HUES48 (cell line): Measurements from ENCODE around the gene DUS2.

Experiments
- H3K27ac ChIP-seq: one replicate; pipeline ENCODE4 v1.7.0; 2013; ENCODE audit warnings: low read depth, low read length, inconsistent platforms
- H3K27me3 ChIP-seq: 2 replicates; pipeline ENCODE4 v1.6.1; 2013; ENCODE audit warnings: mild to moderate bottlenecking, low read length; ENCODE audit not compliant: control insufficient read depth, insufficient read depth
- H3K36me3 ChIP-seq: 2 replicates; pipeline ENCODE4 v1.6.1; 2013; ENCODE audit warnings: low read length; ENCODE audit not compliant: control insufficient read depth, insufficient read depth
- H3K4me1 ChIP-seq: 2 replicates; pipeline ENCODE4 v1.6.1; 2013; ENCODE audit warnings: mild to moderate bottlenecking, low read length; ENCODE audit not compliant: control insufficient read depth, insufficient read depth
- H3K4me3 ChIP-seq: 2 replicates; pipeline ENCODE4 v1.5.1; 2013; ENCODE audit warnings: mild to moderate bottlenecking, low read depth, low read length
- H3K9ac ChIP-seq: 2 replicates; pipeline ENCODE4 v1.6.1; 2013; ENCODE audit warnings: mild to moderate bottlenecking, low read depth, low read length, moderate library complexity
- H3K9me3 ChIP-seq: 2 replicates; pipeline ENCODE4 v1.6.1; 2013; ENCODE audit warnings: low read length; ENCODE audit not compliant: control insufficient read depth, insufficient read depth

DUS2 gene

GRCh38 chr16:68049449-68049848, 26.4 kb downstream of the DUS2 start:
- Histone ChIP-seq H3K9ac (no peak overlapping the region), H3K27ac (no peak overlapping the region), H3K27me3 (no peaks in the 10 kb centered on the region), H3K4me3 (no peak overlapping the region), H3K4me1 (no peaks in the 10 kb centered on the region), H3K9me3 (no peaks in the 10 kb centered on the region), H3K36me3 (peaks cover 50% of the 10 kb centered on the region)

- H3K27ac ChIP-seq: no peak overlapping the region
- H3K4me3 ChIP-seq: no peak overlapping the region
- H3K36me3 ChIP-seq: peaks cover 61% of the 10 kb centered on the region
- H3K27me3 ChIP-seq: no peaks in the 10 kb centered on the region
- H3K9me3 ChIP-seq: no peaks in the 10 kb centered on the region
- no peak overlapping the region for H3K9ac ChIP-seq
- H3K4me1 ChIP-seq: no peaks in the 10 kb centered on the region
Measured at GRCh38 chr16:68055395-68055794, 32.3 kb downstream of the DUS2 start.

GRCh38 chr16:68059804-68060203, 36.7 kb downstream of the DUS2 start:
- Histone ChIP-seq H3K4me1 (no peaks in the 10 kb centered on the region), H3K27ac (no peak overlapping the region), H3K27me3 (no peaks in the 10 kb centered on the region), H3K9ac (no peak overlapping the region), H3K4me3 (no peak overlapping the region), H3K9me3 (no peaks in the 10 kb centered on the region), H3K36me3 (peaks cover 50% of the 10 kb centered on the region)

DNA sequence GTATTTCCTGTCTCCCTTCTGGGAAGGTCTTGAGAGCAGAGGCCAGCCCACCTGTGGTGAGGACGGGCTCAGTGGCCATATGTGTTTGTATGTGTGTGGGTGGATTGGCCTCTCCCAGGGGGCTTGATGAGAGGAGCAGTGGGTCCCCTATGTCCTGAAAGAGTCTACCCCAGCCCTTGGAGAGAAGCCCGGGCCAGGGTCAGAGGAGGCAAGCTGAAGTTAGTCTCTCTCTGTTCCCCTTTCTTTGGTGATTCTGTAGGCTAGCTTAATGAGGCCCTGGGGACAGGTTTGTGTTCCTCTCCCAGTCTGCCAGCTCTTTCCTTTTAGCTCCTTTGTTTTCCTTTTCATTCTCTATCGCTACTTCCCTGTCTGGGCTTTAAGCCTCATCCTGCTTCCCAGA, 38.3 kb downstream of the DUS2 start:
- Histone ChIP-seq H3K9ac (no peak overlapping the region), H3K4me3 (no peak overlapping the region)

DNA sequence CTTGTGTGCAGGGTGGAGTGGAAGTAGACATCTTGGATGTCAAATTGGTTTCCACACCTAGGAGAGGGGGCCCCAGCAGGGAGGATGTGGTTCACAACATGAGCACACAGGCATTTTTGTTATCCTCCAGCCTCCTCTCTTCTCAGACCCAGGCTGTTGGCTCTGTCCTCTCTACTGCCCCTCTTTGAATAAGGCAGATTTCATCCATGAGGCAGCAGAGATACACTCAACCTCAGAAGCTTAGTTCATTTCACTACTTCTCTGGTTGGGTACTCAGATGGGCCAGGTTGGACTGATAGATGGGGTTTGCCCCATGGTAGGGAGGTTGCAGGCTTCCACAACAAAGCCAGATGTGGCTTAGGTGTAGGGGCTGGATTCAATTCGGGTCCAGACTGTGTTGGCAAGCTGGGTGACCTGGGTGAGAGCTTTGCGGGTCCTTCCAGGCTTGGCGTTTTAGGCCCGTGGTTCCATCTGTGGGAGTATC, 39.9 kb downstream of the DUS2 start:
- H3K27me3 ChIP-seq: no peaks in the 10 kb centered on the region
- H3K27ac ChIP-seq: no peak overlapping the region
- no peaks in the 10 kb centered on the region for H3K4me1 ChIP-seq
- peaks cover 44% of the 10 kb centered on the region for H3K36me3 ChIP-seq
- no peaks in the 10 kb centered on the region for H3K9me3 ChIP-seq
- no peak overlapping the region for H3K4me3 ChIP-seq
- H3K9ac ChIP-seq: no peak overlapping the region

More for the DNA sequence above, 38.3 kb downstream of the DUS2 start:
- peaks cover 44% of the 10 kb centered on the region for H3K36me3 ChIP-seq
- no peak overlapping the region for H3K27ac ChIP-seq
- no peaks in the 10 kb centered on the region for H3K4me1 ChIP-seq
- no peaks in the 10 kb centered on the region for H3K27me3 ChIP-seq
- no peaks in the 10 kb centered on the region for H3K9me3 ChIP-seq

DNA sequence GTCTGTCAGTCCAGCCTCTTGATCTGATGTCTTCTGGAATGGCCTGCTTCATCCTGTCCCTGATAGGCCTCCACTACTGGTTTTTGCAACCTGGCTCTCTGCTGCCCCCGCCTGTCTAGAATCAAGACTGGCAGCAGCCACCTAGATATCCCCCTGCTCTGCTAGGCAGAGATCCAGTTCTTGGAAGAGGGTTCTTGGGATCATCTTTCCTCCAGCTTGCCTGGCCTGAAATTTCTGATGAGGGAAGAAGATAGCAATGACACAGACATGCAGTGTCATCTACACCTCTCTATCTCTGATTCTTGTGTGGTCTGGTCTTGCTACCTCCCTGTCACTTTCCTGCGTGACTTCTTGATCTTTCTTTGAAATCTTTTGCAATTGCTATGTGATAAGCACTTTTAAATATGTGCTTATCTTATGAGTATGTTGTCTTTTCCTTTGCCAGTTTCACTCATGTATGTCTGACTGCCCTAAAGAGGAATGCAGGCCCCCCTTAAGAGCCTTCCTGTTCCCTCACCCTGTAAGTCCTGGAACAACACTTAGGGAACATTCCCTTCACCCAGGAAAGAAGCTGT, 41.8 kb downstream of the DUS2 start:
- no peaks in the 10 kb centered on the region for H3K27me3 ChIP-seq
- H3K4me3 ChIP-seq: no peak overlapping the region
- no peak overlapping the region for H3K9ac ChIP-seq
- H3K27ac ChIP-seq: no peak overlapping the region
- H3K4me1 ChIP-seq: no peaks in the 10 kb centered on the region
- H3K9me3 ChIP-seq: no peaks in the 10 kb centered on the region
- peaks cover 48% of the 10 kb centered on the region for H3K36me3 ChIP-seq

DNA sequence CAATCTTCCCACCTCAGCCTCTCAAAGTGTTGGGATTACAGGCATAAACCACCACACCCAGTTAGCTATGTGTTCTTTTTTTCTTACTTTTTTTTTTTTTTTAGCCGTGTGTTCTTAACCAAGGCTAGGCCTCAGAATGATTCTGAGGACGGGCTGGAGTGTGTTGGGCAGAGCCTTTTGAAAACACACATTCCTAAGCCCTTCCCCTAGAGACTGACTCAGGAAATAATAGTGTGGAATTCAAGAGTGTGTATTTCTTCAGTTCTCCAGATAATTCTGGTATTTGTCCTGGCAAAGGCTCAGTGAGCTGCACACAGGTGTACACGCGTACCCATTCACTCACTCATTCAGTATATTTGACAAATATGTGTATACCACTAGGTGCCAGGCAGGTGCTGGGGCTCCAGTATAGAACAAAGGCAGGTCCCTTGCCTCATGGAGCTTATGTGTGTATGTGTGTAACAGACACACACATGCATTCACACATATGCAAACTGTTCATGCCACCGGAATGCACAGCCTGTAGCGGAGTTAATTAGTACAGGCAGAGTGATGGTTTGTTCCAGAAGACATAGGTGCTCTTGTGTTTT, 42.7 kb downstream of the DUS2 start:
- Histone ChIP-seq H3K9ac (no peak overlapping the region), H3K4me1 (no peaks in the 10 kb centered on the region), H3K9me3 (no peaks in the 10 kb centered on the region), H3K36me3 (peaks cover 53% of the 10 kb centered on the region), H3K27me3 (no peaks in the 10 kb centered on the region), H3K4me3 (no peak overlapping the region), H3K27ac (no peak overlapping the region)

DNA sequence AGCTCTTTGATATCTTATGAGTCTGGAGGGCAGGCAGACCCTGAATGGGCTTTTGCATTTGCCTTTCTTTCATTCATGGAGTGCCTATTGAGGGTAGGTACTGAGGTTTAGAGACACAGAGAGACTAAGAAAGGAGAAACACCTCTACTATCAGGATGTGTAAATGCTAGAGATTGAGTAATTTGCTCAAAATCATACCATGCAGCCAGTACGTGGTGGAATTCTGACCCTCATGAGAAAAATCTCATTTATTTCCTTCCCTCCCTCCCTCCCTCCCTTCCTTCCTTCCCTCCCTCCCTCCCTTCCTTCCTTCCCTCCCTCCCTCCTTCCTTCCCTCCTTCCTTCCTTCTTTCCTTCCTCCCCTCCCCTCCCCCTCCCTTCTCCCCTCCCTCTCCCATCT, 43.7 kb downstream of the DUS2 start:
- no peaks in the 10 kb centered on the region for H3K9me3 ChIP-seq
- H3K9ac ChIP-seq: no peak overlapping the region
- peaks cover 53% of the 10 kb centered on the region for H3K36me3 ChIP-seq
- no peak overlapping the region for H3K27ac ChIP-seq
- no peaks in the 10 kb centered on the region for H3K4me1 ChIP-seq
- H3K27me3 ChIP-seq: no peaks in the 10 kb centered on the region
- H3K4me3 ChIP-seq: no peak overlapping the region

- Histone ChIP-seq H3K4me3 (no peak overlapping the region), H3K27me3 (no peaks in the 10 kb centered on the region), H3K27ac (no peak overlapping the region), H3K9ac (no peak overlapping the region), H3K36me3 (peaks cover 62% of the 10 kb centered on the region), H3K9me3 (no peaks in the 10 kb centered on the region), H3K4me1 (no peaks in the 10 kb centered on the region)
Measured at GRCh38 chr16:68068926-68069325, 45.8 kb downstream of the DUS2 start.

DNA sequence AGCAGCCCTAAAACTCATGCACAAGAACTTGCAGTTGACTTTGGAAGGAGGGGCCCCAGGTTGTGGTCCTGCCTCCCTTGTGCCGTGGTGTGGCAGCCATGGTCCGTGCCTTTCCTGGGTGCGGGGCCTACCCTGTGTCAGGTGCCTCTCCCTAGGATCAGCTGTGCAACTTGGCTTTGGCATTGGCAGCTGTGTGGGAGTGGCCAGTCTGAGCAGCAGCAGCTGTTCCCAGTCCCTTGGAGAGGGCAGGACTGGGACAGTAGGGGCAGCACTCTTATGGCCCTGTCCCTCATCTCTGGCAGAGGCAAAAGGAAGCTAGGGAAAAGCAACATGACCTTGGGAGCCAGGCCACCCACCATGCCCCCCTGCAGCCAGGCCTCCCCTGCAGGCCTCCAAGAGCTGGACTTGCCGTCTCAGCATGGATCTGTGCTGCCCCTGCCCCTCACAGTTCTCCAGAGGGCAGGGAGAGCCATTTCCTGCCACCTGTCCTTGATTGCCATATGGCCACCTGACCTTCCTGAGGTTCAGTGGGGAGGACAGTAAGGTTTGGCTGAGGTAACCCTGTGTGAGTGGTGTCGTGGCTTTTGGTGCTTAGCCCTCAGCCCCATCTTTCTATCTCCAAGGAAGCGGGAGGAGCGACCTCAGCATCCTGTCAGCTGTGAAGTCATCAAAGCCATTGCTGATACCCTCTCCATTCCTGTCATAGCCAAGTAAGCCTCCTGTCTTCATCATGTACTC, 46.6 kb downstream of the DUS2 start:
- Histone ChIP-seq H3K4me1 (no peaks in the 10 kb centered on the region), H3K9ac (no peak overlapping the region), H3K4me3 (no peak overlapping the region), H3K27me3 (no peaks in the 10 kb centered on the region), H3K36me3 (peaks cover 70% of the 10 kb centered on the region), H3K9me3 (no peaks in the 10 kb centered on the region), H3K27ac (no peak overlapping the region)

- H3K4me1 ChIP-seq: no peaks in the 10 kb centered on the region
- H3K9me3 ChIP-seq: no peaks in the 10 kb centered on the region
- H3K36me3 ChIP-seq: peaks cover 75% of the 10 kb centered on the region
- H3K4me3 ChIP-seq: no peak overlapping the region
- H3K27ac ChIP-seq: no peak overlapping the region
- H3K9ac ChIP-seq: no peak overlapping the region
- no peaks in the 10 kb centered on the region for H3K27me3 ChIP-seq
Measured at GRCh38 chr16:68070249-68070730, 47.2 kb downstream of the DUS2 start.
